AG04450 (cell line): Measurements from ENCODE around the gene BCL7B. TPM values are rescaled to one million over a fixed set of nuclear protein-coding genes. Genes with fewer than 3 reads are reported as not detected.

Experiments used
- CTCF ChIA-PET: fragments of 300-600, 350-600 bp; formaldehyde crosslinking; extraction: SDS; loops from one replicate; lab custom pipeline; 2022; ENCODE audit warnings: antibody characterized with exemption, inconsistent platforms; lab: Charles Lee
- POLR2A ChIA-PET: fragments of 350-600 bp; formaldehyde crosslinking; extraction: SDS; loops from one replicate; lab custom pipeline; 2021; ENCODE audit warnings: antibody characterized with exemption, inconsistent platforms; lab: Yijun Ruan, JAX
- DNase-seq: peaks from one replicate; pipeline ENCODE4 v3.0.0-alpha.2; 2011; ENCODE audit warnings: low read depth, low spot score
- H3K27ac ChIP-seq: one replicate; pipeline ENCODE4 v1.5.1; 2012; ENCODE audit warnings: low read depth, low read length, control low read depth
- H3K27me3 ChIP-seq: one replicate; pipeline ENCODE4 v1.6.0; 2012; ENCODE audit warnings: low read length; ENCODE audit not compliant: control insufficient read depth, insufficient read depth
- H3K4me3 ChIP-seq: 2 replicates; pipeline ENCODE4 v1.5.1; 2011; ENCODE audit warnings: mild to moderate bottlenecking, low read depth, low read length, control low read depth
- H3K9me3 ChIP-seq: 2 replicates; pipeline ENCODE4 v1.5.1; 2012; ENCODE audit warnings: low read length; ENCODE audit not compliant: control insufficient read depth, insufficient read depth
- polyA plus RNA-seq: library from polyadenylated mRNA; depleted of rRNA; stranded (reverse); fragments of >200 nt; gene quantifications from 2 replicates; pipeline ENCODE4 v1.2.3, GENCODE V29; 2011
- TF ChIP-seq, protein P1 (sequence below): IDR thresholded peaks from 2 replicates; pipeline ENCODE4 v1.5.1; 2011; ENCODE audit warnings: low read depth, low read length, control low read depth, inconsistent platforms

BCL7B gene
- polyA plus RNA-seq, 1 experiment: 41.9 TPM

DNA sequence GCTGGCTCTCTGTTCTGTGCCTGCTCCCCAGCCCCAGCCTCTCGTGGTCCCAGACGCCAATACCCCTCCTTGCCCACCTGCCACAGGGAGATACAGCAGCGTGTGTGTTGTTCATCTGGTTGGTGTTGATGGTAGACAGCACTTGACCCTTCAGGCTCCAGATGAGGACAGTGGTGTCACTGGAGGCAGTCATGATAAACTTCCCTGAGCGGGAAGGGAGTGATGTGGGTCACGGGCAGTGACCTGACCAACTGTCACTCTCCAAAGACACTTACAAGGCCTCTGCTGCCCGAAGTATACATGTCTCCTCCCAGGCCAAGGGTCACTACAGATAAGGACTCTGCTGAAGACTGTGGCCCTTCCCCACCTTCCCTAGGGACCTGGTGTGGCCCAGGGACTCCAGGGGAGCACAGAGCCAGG, 15.3 kb upstream of the BCL7B start:
- CTCF ChIA-PET: no interaction called here
- Histone ChIP-seq H3K27me3 (no peaks in the 10 kb centered on the region), H3K9me3 (peaks cover 4% of the 10 kb centered on the region; the same call in 1 of the 2 replicates), H3K4me3 (no peak overlapping the region), H3K27ac (no peak overlapping the region)
- POLR2A ChIA-PET: no interaction called here
- TF ChIP-seq, protein P1, sequence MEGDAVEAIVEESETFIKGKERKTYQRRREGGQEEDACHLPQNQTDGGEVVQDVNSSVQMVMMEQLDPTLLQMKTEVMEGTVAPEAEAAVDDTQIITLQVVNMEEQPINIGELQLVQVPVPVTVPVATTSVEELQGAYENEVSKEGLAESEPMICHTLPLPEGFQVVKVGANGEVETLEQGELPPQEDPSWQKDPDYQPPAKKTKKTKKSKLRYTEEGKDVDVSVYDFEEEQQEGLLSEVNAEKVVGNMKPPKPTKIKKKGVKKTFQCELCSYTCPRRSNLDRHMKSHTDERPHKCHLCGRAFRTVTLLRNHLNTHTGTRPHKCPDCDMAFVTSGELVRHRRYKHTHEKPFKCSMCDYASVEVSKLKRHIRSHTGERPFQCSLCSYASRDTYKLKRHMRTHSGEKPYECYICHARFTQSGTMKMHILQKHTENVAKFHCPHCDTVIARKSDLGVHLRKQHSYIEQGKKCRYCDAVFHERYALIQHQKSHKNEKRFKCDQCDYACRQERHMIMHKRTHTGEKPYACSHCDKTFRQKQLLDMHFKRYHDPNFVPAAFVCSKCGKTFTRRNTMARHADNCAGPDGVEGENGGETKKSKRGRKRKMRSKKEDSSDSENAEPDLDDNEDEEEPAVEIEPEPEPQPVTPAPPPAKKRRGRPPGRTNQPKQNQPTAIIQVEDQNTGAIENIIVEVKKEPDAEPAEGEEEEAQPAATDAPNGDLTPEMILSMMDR: no peak
- DNase-seq: no peak

DNA sequence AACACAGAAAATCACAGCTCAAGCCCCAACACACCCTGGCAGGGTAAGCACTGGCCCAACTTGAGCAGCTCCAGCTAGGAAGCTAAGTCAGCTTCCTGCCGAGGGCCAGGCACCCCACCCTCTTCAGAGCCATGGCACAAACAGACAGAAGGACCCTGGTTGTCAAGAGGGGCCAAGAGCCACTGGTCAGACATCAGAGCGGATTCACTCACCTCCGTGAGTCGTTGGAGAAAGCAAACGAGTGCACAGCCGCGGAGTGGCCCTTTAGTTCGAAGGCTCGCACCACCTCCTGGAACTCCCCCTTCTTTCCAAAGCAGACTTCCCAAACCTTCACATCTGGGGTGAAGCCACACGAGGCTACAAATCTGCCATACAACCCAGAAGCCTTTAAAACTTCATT, 13.5 kb upstream of the BCL7B start:
- ChIA-PET POLR2A (no interaction called here), CTCF (no interaction called here)
- Histone ChIP-seq H3K27ac (no peak overlapping the region), H3K27me3 (no peaks in the 10 kb centered on the region), H3K9me3 (no peaks in the 10 kb centered on the region; the same call in 1 of the 2 replicates), H3K4me3 (no peak overlapping the region)
- DNase-seq: no peak
- TF ChIP-seq, protein P1: no peak

DNA sequence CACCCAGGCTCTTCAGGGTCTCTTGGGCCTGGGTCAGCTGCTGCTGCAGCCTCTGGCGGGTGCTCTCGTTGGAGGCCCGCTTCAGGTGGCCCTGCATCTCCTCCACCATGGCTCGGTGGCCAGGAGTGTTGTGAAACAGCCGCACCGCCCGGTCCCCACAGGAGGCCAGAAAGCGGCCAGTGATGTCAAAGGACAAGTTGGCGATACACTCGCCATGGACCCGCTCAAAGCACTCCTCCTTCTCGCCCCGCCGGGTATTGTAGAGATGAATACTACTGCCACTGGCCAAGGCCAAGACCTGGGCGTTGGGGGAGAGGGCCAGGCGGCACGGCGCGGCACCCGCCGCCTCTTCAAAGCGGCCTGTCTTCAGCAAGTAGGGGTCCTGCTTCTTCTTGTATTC, 13.0 kb upstream of the BCL7B start:
- ChIA-PET POLR2A (no interaction called here), CTCF (no interaction called here)
- TF ChIP-seq, protein P1: no peak
- no peak overlapping the region for H3K4me3 ChIP-seq
- no peak for DNase-seq
- H3K27ac ChIP-seq: no peak overlapping the region
- no peaks in the 10 kb centered on the region for H3K27me3 ChIP-seq
- no peaks in the 10 kb centered on the region; the same call in 1 of the 2 replicates for H3K9me3 ChIP-seq

DNA sequence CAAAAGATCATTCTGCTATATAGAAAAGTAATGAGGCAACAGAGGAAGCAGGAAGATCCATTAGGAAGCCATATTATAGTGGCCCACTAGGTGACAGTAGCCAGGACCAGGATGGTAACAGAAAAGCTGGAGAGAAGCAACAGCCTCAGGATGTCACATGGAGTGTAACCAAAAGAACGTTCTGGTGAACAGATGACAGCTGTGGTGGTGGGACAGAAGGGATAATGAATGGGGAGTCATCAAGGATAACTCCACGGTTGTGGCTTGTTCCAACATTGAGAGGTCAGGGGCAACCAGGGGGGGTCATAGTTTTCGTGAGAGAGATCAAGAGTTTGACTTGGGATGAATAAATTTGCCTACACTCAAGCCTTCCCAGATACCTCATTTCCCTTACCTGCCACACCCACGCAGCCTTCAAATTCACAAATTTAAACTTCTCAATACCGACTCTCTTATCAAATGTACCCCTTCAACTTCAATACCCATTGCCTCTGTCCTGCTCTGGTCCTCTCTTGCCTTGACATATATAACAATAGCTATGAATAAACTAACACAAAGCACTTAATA, 11.6 kb upstream of the BCL7B start:
- CTCF ChIA-PET: no interaction called here

More for the DNA sequence above, 11.6 kb upstream of the BCL7B start:
- DNase-seq: no peak
- POLR2A ChIA-PET: interaction anchor here (1.6 to 2.4 kb wide), 2 partner anchors 9 to 12 kb away, joined by 5 to 10 read pairs; partner anchors contain the start of genes BCL7B and TBL2
- Histone ChIP-seq H3K4me3 (no peak overlapping the region), H3K9me3 (no peaks in the 10 kb centered on the region; the same call in 1 of the 2 replicates), H3K27ac (no peak overlapping the region), H3K27me3 (no peaks in the 10 kb centered on the region)
- TF ChIP-seq, protein P1: no peak
